GM19468 (cell line): Measurements from ENCODE around the gene TTC21A.

ENCODE experiments used
- ATAC-seq: cut with Tn5 transposase; IDR thresholded peaks from one replicate; pipeline ENCODE4 v1.9.1; 2021; ENCODE audit warnings: mild to moderate bottlenecking, moderate library complexity, moderate number of reproducible peaks; ENCODE audit not compliant: unreplicated experiment; ENCODE audit errors: extremely low read depth

The TTC21A gene

GRCh38 chr3:39096775-39097174 is 10.7 kb upstream of the TTC21A start:
- no peak for ATAC-seq

GRCh38 chr3:39097716-39098472 is 9.6 kb upstream of the TTC21A start:
- no peak for ATAC-seq

GRCh38 chr3:39098473-39099000 is 8.9 kb upstream of the TTC21A start:
- ATAC-seq = no peak

- no peak for ATAC-seq
These were observed 8.2 kb upstream of the TTC21A start for GRCh38 chr3:39099242-39099641.

- ATAC-seq = no peak
These were observed 7.6 kb upstream of the TTC21A start for GRCh38 chr3:39099738-39100499.

GRCh38 chr3:39100500-39100886 is 7.0 kb upstream of the TTC21A start:
- ATAC-seq = no peak

GRCh38 chr3:39101022-39101689 is 6.3 kb upstream of the TTC21A start:
- no peak for ATAC-seq

GRCh38 chr3:39102504-39103323 is 4.8 kb upstream of the TTC21A start:
- no peak for ATAC-seq

GRCh38 chr3:39103324-39103693 is 4.2 kb upstream of the TTC21A start:
- no peak for ATAC-seq

GRCh38 chr3:39103791-39104552 is 3.5 kb upstream of the TTC21A start:
- ATAC-seq = no peak

GRCh38 chr3:39104961-39105686 is 2.4 kb upstream of the TTC21A start:
- no peak for ATAC-seq

GRCh38 chr3:39105687-39106063 is 1.8 kb upstream of the TTC21A start:
- ATAC-seq = no peak

GRCh38 chr3:39106281-39106811 is 1.1 kb upstream of the TTC21A start:
- no peak for ATAC-seq

- ATAC-seq = no peak
These were observed 561 bp upstream of the TTC21A start for GRCh38 chr3:39106851-39107387.

GRCh38 chr3:39108200-39108710 is 775 bp downstream of the TTC21A start:
- ATAC-seq = peak; percentile 83

GRCh38 chr3:39109086-39109485 is 1.6 kb downstream of the TTC21A start:
- no peak for ATAC-seq

- ATAC-seq = no peak
These were observed 2.7 kb downstream of the TTC21A start for GRCh38 chr3:39110041-39110639.

GRCh38 chr3:39112113-39112512 is 4.6 kb downstream of the TTC21A start:
- ATAC-seq = no peak
